CD4-positive, alpha-beta T cell treated with Interleukin-15 for 4 hours (primary cell): ENCODE results near the gene CLPSL2.

Source experiments
- DNase-seq: peaks from one replicate; pipeline ENCODE4 v3.0.0-alpha.2; 2020; ENCODE audit warnings: low spot score

Gene CLPSL2

GRCh38 chr6:35787266-35788218 lies 11.1 kb downstream of the CLPSL2 start:
- DNase-seq, result no peak

GRCh38 chr6:35788423-35788982 lies 12.1 kb downstream of the CLPSL2 start:
- DNase-seq, result no peak

GRCh38 chr6:35790683-35791082 lies 14.3 kb downstream of the CLPSL2 start:
- no peak for DNase-seq

GRCh38 chr6:35794536-35795452 lies 18.4 kb downstream of the CLPSL2 start:
- DNase-seq, result no peak

- no peak for DNase-seq
Observed at GRCh38 chr6:35795453-35796071, 19.2 kb downstream of the CLPSL2 start.

GRCh38 chr6:35796236-35796635 lies 19.8 kb downstream of the CLPSL2 start:
- no peak for DNase-seq

- no peak for DNase-seq
Observed at GRCh38 chr6:35797837-35798526, 21.6 kb downstream of the CLPSL2 start.

- DNase-seq, result no peak
Observed at GRCh38 chr6:35798706-35799105, 22.3 kb downstream of the CLPSL2 start.

GRCh38 chr6:35801148-35801547 lies 24.8 kb downstream of the CLPSL2 start:
- no peak for DNase-seq

- DNase-seq, result peak; percentile 13
Observed at GRCh38 chr6:35804996-35805736, 28.8 kb downstream of the CLPSL2 start, which contains the start of gene LHFPL5. Gene LHFPL5, plus strand, starts transcription at chr6:35805352. Its CDS starts 319 bp downstream, at chr6:35805671.

- no peak for DNase-seq
Observed at GRCh38 chr6:35808688-35809087, 32.3 kb downstream of the CLPSL2 start.

- no peak for DNase-seq
Observed at GRCh38 chr6:35809809-35810208, 33.4 kb downstream of the CLPSL2 start.

GRCh38 chr6:35810971-35811698 lies 34.7 kb downstream of the CLPSL2 start:
- DNase-seq, result no peak

- DNase-seq, result no peak
Observed at GRCh38 chr6:35811699-35811995, 35.2 kb downstream of the CLPSL2 start.

- DNase-seq, result no peak
Observed at GRCh38 chr6:35817515-35817914, 41.1 kb downstream of the CLPSL2 start.

GRCh38 chr6:35823601-35824000 lies 47.2 kb downstream of the CLPSL2 start:
- DNase-seq, result no peak

GRCh38 chr6:35824552-35825192 lies 48.3 kb downstream of the CLPSL2 start:
- no peak for DNase-seq
